NCI-H146 (cell line): ENCODE data around the gene TMCC1.
A peak's percentile ranks its signal among the peaks of the same experiment; 100 is the strongest.
"Not testable (repeated sequence)": the region's sequence is repeated elsewhere in the genome, so short reads cannot be mapped to it uniquely, and the experiment has no call there.

Experiments used
- DNase-seq: peaks from one replicate; lab custom pipeline; 2025; lab: John Stamatoyannopoulos, UW

The TMCC1 gene

GRCh38 chr3:129892857-129893580, 492 bp downstream of the TMCC1 start:
- peak; percentile 89 for DNase-seq

GRCh38 chr3:129892486-129892856, 1.0 kb downstream of the TMCC1 start:
- DNase-seq = peak; percentile 39

GRCh38 chr3:129890891-129891290, 2.6 kb downstream of the TMCC1 start:
- no peak for DNase-seq

DNA sequence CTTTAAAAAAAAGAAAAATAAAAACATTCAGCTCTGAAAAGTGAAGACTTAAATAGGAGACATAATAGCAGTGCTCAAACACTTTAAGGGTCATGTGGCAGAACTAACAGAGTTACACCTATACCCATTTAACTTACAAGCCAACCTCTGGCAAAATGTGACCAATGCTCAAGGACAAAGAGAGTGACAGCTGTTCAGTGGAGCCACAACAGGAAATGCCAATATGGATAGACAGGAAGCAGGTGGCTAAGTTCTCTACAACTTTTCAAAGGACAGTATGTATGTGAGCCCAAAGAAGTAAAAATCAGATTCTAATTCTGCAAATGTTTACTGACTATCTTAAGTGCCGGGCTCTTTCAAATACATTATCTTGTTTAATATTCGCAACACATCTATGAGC, 3.4 kb downstream of the TMCC1 start:
- DNase-seq = no peak

GRCh38 chr3:129888771-129889170, 4.7 kb downstream of the TMCC1 start:
- no peak for DNase-seq

GRCh38 chr3:129881261-129881660, 12.2 kb downstream of the TMCC1 start:
- no peak for DNase-seq

GRCh38 chr3:129878355-129878754, 15.2 kb downstream of the TMCC1 start:
- DNase-seq = no peak

- not testable (repeated sequence) for DNase-seq
These were observed 19.0 kb downstream of the TMCC1 start for GRCh38 chr3:129874479-129874878.

DNA sequence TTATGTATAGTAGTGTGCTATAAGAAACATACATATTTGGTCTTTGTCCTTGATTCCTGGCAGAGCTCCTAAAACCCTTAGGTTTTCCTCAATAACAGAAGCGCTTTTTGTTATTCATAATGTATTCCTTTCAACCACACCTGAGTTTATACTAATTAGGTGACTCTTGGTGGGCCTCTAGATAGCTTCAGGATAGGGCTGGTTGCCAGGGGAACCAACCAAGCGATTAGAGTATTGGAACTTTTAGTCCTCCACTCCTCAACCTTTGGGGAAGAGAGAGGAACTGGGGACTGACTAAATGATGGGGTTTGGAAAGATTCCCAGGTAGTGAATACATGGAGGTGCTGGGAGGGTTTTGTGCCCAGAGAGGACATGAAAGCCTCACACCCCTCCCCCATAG, 24.6 kb downstream of the TMCC1 start:
- no peak for DNase-seq

DNA sequence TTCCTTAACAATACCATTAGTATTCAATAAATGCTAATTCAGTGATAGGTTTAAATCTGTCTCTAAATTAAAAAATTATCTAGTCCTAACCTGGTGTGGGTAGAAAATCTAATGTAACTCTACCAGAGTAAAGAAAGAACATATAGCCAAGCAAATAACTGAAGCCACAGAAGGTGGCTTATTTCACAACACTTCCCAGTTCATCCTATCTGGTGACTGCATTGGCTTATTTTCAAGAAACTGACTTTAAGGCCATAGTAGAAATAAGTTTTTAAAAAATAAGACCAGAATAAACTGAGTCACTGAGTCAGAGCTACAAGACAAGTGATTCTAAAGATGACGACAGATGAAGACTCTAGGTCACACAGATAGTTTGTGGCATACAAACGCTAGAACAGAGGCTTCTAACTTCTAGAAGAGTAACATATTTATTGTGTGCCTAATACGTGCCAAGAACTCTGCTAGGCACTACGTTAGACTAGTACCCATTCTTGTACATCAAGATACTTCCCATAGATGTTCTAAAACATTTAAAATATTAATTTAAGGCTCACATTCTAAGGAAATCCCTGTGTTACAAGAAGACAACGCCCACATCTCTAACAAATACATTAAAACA, 25.9 kb downstream of the TMCC1 start:
- DNase-seq = no peak

- DNase-seq = no peak
These were observed 27.7 kb downstream of the TMCC1 start for GRCh38 chr3:129865806-129866205.

DNA sequence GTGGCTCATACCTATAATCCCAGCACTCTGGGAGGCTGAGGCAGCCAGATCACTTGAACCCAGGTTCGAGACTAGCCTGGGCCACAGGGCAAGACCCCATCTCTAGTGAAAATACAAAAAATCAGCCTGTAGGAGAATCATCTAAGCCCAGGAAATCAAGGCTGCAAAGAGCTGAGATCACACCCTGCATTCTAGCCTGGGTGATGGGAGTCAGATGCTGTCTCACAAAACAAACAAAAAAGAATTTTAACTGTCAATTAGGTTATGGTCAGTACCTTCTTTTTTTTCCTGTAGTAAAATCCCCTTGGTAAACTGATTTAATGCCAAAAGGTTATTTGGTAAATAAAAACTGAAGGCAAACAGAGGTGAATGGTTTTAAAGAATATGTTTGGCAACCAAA, 29.0 kb downstream of the TMCC1 start:
- no peak for DNase-seq

DNA sequence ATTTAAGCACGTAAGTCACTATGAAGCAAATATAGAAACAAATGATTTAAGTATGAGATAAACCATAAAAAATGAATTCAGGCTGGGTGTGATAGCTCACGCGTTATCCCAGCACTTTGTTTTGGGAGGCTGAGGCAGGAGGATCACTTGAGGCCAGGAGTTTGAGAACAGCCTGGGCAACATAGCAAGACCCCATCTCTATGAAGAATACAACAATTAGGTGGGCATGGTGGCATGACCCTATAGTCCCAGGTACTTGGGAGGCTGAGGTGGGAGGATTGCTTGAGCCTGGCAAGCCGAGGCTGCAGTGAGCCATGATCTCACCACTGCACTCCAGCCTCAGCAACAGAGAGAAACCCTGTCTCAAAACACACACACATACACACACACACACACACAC, 34.2 kb downstream of the TMCC1 start:
- DNase-seq = no peak

DNA sequence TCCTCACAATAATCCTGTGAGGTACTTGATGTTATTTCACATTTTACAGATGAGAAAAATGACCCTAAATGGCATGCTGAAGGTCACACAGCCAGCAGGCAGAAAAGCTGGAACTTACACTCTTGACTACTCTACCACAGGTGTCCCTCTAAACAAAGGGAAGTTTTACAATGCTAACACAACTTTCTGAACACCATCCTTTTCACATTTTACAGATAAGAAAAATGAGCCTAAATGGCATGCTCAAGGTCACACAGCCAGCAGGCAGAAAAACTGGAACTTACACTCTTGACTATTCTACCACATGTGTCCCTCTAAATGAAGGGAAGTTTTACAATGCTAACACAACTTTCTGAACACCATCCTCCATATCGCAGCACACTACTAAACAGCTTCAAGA, 35.6 kb downstream of the TMCC1 start:
- no peak for DNase-seq

GRCh38 chr3:129856790-129857189, 36.7 kb downstream of the TMCC1 start:
- not testable (repeated sequence) for DNase-seq

- DNase-seq = no peak
These were observed 37.6 kb downstream of the TMCC1 start for GRCh38 chr3:129855832-129856419.

- no peak for DNase-seq
These were observed 38.2 kb downstream of the TMCC1 start for GRCh38 chr3:129855170-129855831.

GRCh38 chr3:129854460-129854859, 39.1 kb downstream of the TMCC1 start:
- DNase-seq = no peak

DNA sequence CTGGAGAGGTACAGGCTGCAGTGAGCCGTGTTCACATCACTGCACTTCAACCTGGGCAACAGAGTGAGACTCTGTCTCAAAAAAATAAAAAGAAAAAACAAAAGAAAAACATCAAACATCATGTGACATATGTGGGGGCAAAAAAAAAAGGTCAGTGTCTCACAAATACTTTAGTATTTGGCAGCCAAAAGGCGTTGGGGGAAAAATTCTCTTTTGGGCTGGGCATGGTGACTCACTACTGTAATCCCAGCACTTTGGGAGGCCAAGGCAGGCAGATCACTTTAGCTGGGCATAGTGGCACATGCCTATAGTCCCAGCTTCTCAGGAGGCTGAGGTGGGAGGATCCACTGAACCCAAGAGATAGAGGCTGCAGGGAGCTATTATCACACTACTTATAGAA, 47.6 kb downstream of the TMCC1 start:
- no peak for DNase-seq

GRCh38 chr3:129840707-129841360, 52.7 kb downstream of the TMCC1 start:
- DNase-seq = no peak

- DNase-seq = no peak
These were observed 55.4 kb downstream of the TMCC1 start for GRCh38 chr3:129838086-129838485.

DNA sequence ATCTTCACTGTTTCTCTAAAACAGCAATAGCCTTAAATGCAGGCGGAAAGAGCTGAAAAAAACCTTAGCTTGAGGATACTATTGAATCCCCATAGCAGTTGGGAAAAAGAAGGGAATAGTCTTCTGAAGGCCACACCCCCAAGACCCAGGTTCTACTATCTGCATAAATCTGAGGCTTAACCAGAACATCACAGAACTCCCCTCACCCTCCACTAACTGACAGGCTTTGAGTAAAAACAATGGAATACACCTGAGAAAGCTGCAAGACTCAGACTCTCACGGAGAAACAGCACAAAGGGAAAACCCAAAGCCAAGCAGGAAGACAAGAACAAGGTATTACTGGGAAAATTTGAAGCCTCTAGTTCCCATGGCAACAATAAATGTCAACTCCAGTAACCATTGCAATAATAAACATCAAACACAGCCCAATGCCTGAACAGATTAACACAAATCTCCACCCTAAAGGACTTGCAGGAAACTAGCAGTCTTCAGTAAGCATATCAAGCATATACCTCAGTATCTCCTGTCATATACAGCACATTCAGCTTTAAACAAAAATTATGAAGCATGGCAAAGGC, 56.4 kb downstream of the TMCC1 start:
- DNase-seq = peak; percentile 23
